ENCODE measurements around the gene ATP6V1G3. TPM values are rescaled to one million over a fixed set of nuclear protein-coding genes. Genes with fewer than 3 reads are reported as not detected.
"Not testable (repeated sequence)": the region's sequence is repeated elsewhere in the genome, so short reads cannot be mapped to it uniquely, and the experiment has no call there.

Gene ATP6V1G3
- total RNA-seq (2014; rRNA removed; shearing (Covaris generic)) (0.66 TPM in 1 of 2 replicates, not detected in the other), total RNA-seq (2022) (0.90 TPM in 1 of 2 replicates, not detected in the other), Bru-seq, nascent RNA (percentile 35 among the genes with signal in this experiment), BruChase-seq, experiment 1, labeled RNA remaining after a 6-hour chase (percentile 25 among the genes with signal in this experiment), BruChase-seq, experiment 2, labeled RNA remaining after a 2-hour chase (percentile 32 among the genes with signal in this experiment)
- long read RNA-seq, result 0 reads

- H4K20me1 ChIP-seq (ENCODE audit: insufficient read depth, low read length), result no peaks in the 10 kb centered on the region
- H3K79me2 ChIP-seq (ENCODE audit: insufficient read depth, low read depth, low read length), result no peaks in the 10 kb centered on the region
- DNase-seq (ENCODE audit: low spot score), result no peak
- H3K4me2 ChIP-seq (ENCODE audit: low read length), result peak within 1 kb of the TSS; percentile 22
- peaks cover 85% of the 10 kb centered on the region for H3K4me1 ChIP-seq (ENCODE audit: insufficient read depth, low read length, poor library complexity, severe bottlenecking)
- POLR2A ChIA-PET, result interaction anchor here (1.0 to 2.5 kb wide), 9 partner anchors 9 to 142 kb away, joined by 3 to 11 read pairs (median 4); no protein-coding TSS in a partner anchor
- TF ChIP-seq CTCF (conservative IDR thresholded peaks at IDR 0.05; ENCODE audit: low read length), result no peak
- no peak for TF ChIP-seq EZH2phosphoT487 (IDR thresholded peaks at IDR 0.05; ENCODE audit: borderline replicate concordance, low read depth, low read length)
- BruUV-seq (replicated peaks), result no TSS peak
- no peaks in the 10 kb centered on the region for H3K36me3 ChIP-seq (ENCODE audit: insufficient read depth, low read length)
- peak within 1 kb of the TSS; percentile 4 for H3K27ac ChIP-seq (ENCODE audit: low read depth, low read length, poor library complexity, severe bottlenecking)
- peaks cover 6% of the 10 kb centered on the region; the same call in 1 of the 2 replicates for H3K9me3 ChIP-seq (ENCODE audit: low read length)
- H2AFZ ChIP-seq (ENCODE audit: low read length), result peak within 1 kb of the TSS; percentile 51; the same call in 1 of the 2 replicates
- intact Hi-C loops (cut with micrococcal nuclease; ENCODE audit: unreplicated experiment), result no loop called here
- H3K9me2 ChIP-seq (ENCODE audit: insufficient read depth, low read length), result no peaks in the 10 kb centered on the region
- CTCF ChIA-PET (ENCODE audit: unreplicated experiment), result no interaction called here
- no peak within 1 kb of the TSS for H3K4me3 ChIP-seq (ENCODE audit: low read depth, low read length, poor library complexity, severe bottlenecking)
These were observed at the start of gene ATP6V1G3 for GRCh38 chr1:198540580-198540979. Gene ATP6V1G3, minus strand, starts transcription at chr1:198540680. Its CDS starts 30 bp downstream, at chr1:198540650.

- CTCF ChIA-PET (ENCODE audit: unreplicated experiment), result no interaction called here
- intact Hi-C loops (cut with micrococcal nuclease; ENCODE audit: unreplicated experiment), result no loop called here
- no peak for DNase-seq (ENCODE audit: low spot score)
- peaks cover 46% of the 10 kb centered on the region for H3K9me3 ChIP-seq (ENCODE audit: low read length)
- H3K4me1 ChIP-seq (ENCODE audit: insufficient read depth, low read length, poor library complexity, severe bottlenecking), result no peaks in the 10 kb centered on the region
- TF ChIP-seq CTCF (conservative IDR thresholded peaks at IDR 0.05; ENCODE audit: low read length), result no peak
- no peaks in the 10 kb centered on the region for H4K20me1 ChIP-seq (ENCODE audit: insufficient read depth, low read length)
- BruUV-seq (replicated peaks), result no TSS peak
- H3K9me2 ChIP-seq (ENCODE audit: insufficient read depth, low read length), result no peaks in the 10 kb centered on the region
- POLR2A ChIA-PET, result interaction anchor here (0.6 to 2.7 kb wide), 9 partner anchors 10 to 133 kb away, joined by 3 to 13 read pairs (median 4); no protein-coding TSS in a partner anchor
- H3K79me2 ChIP-seq (ENCODE audit: insufficient read depth, low read depth, low read length), result no peaks in the 10 kb centered on the region
- H3K4me2 ChIP-seq (ENCODE audit: low read length), result no peak overlapping the region
- H3K27ac ChIP-seq (ENCODE audit: low read depth, low read length, poor library complexity, severe bottlenecking), result no peak overlapping the region
- H3K4me3 ChIP-seq (ENCODE audit: low read depth, low read length, poor library complexity, severe bottlenecking), result no peak overlapping the region
- peaks cover 35% of the 10 kb centered on the region for H3K36me3 ChIP-seq (ENCODE audit: insufficient read depth, low read length)
- H2AFZ ChIP-seq (ENCODE audit: low read length), result no peak overlapping the region
These were observed 48.4 kb upstream of the ATP6V1G3 start for GRCh38 chr1:198588845-198589244.

GRCh38 chr1:198584163-198584562 is 43.7 kb upstream of the ATP6V1G3 start:
- no peaks in the 10 kb centered on the region for H3K9me2 ChIP-seq (ENCODE audit: insufficient read depth, low read length)
- DNase-seq (ENCODE audit: low spot score), result no peak
- TF ChIP-seq EZH2phosphoT487 (IDR thresholded peaks at IDR 0.05; ENCODE audit: borderline replicate concordance, low read depth, low read length), result no peak
- TF ChIP-seq CTCF (conservative IDR thresholded peaks at IDR 0.05; ENCODE audit: low read length), result peak; percentile 36; the same call in 1 of the 2 replicates
- no peak overlapping the region for H2AFZ ChIP-seq (ENCODE audit: low read length)
- no peaks in the 10 kb centered on the region for H3K79me2 ChIP-seq (ENCODE audit: insufficient read depth, low read depth, low read length)
- peaks cover 24% of the 10 kb centered on the region for H3K9me3 ChIP-seq (ENCODE audit: low read length)
- ChIA-PET CTCF (ENCODE audit: unreplicated experiment) (interaction anchor here (0.6 kb wide), 1 partner anchor 715 kb away, joined by 3 read pairs; no protein-coding TSS in a partner anchor), POLR2A (no interaction called here)
- no peaks in the 10 kb centered on the region for H3K4me1 ChIP-seq (ENCODE audit: insufficient read depth, low read length, poor library complexity, severe bottlenecking)
- intact Hi-C loops (cut with micrococcal nuclease; ENCODE audit: unreplicated experiment), result no loop called here
- no peaks in the 10 kb centered on the region for H4K20me1 ChIP-seq (ENCODE audit: insufficient read depth, low read length)
- peaks cover 17% of the 10 kb centered on the region for H3K36me3 ChIP-seq (ENCODE audit: insufficient read depth, low read length)
- BruUV-seq (replicated peaks), result no TSS peak
- no peak overlapping the region for H3K27ac ChIP-seq (ENCODE audit: low read depth, low read length, poor library complexity, severe bottlenecking)
- H3K4me3 ChIP-seq (ENCODE audit: low read depth, low read length, poor library complexity, severe bottlenecking), result no peak overlapping the region
- no peak overlapping the region for H3K4me2 ChIP-seq (ENCODE audit: low read length)

- H2AFZ ChIP-seq (ENCODE audit: low read length); H3K4me3 ChIP-seq (ENCODE audit: low read depth, low read length, poor library complexity, severe bottlenecking); H4K20me1 ChIP-seq (ENCODE audit: insufficient read depth, low read length); H3K36me3 ChIP-seq (ENCODE audit: insufficient read depth, low read length); H3K4me1 ChIP-seq (ENCODE audit: insufficient read depth, low read length, poor library complexity, severe bottlenecking); H3K79me2 ChIP-seq (ENCODE audit: insufficient read depth, low read depth, low read length); BruUV-seq (replicated peaks); DNase-seq (ENCODE audit: low spot score); H3K27ac ChIP-seq (ENCODE audit: low read depth, low read length, poor library complexity, severe bottlenecking); H3K4me2 ChIP-seq (ENCODE audit: low read length); intact Hi-C loops (cut with micrococcal nuclease; ENCODE audit: unreplicated experiment); H3K9me2 ChIP-seq (ENCODE audit: insufficient read depth, low read length): not testable (repeated sequence)
- POLR2A ChIA-PET, result interaction anchor here (0.6 to 3.8 kb wide), 3 partner anchors 11 to 15 kb away, joined by 3 to 22 read pairs (median 3); no protein-coding TSS in a partner anchor
- H3K9me3 ChIP-seq (ENCODE audit: low read length), result peaks cover 15% of the 10 kb centered on the region; the same call in 1 of the 2 replicates
- CTCF ChIA-PET (ENCODE audit: unreplicated experiment), result interaction anchor here (0.6 kb wide), 1 partner anchor 714 kb away, joined by 3 read pairs; no protein-coding TSS in a partner anchor
These were observed 42.8 kb upstream of the ATP6V1G3 start for GRCh38 chr1:198583209-198583802.
